GM20000 (cell line): ENCODE results near the gene EIF2A.
A peak's percentile ranks its signal among the peaks of the same experiment; 100 is the strongest.

Experiments used
- DNase-seq: peaks from one replicate; pipeline ENCODE4 v3.0.0; 2012; ENCODE audit warnings: low spot score
- TF ChIP-seq, protein P1 (sequence below): IDR thresholded peaks from 2 replicates; pipeline ENCODE4 v1.5.1; 2012; ENCODE audit warnings: mild to moderate bottlenecking, control low read depth; ENCODE audit errors: extremely low read depth, missing control alignments

Gene EIF2A

GRCh38 chr3:150557725-150558124 lies 11.1 kb downstream of the EIF2A start:
- no peak for DNase-seq
- TF ChIP-seq, protein P1, sequence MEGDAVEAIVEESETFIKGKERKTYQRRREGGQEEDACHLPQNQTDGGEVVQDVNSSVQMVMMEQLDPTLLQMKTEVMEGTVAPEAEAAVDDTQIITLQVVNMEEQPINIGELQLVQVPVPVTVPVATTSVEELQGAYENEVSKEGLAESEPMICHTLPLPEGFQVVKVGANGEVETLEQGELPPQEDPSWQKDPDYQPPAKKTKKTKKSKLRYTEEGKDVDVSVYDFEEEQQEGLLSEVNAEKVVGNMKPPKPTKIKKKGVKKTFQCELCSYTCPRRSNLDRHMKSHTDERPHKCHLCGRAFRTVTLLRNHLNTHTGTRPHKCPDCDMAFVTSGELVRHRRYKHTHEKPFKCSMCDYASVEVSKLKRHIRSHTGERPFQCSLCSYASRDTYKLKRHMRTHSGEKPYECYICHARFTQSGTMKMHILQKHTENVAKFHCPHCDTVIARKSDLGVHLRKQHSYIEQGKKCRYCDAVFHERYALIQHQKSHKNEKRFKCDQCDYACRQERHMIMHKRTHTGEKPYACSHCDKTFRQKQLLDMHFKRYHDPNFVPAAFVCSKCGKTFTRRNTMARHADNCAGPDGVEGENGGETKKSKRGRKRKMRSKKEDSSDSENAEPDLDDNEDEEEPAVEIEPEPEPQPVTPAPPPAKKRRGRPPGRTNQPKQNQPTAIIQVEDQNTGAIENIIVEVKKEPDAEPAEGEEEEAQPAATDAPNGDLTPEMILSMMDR: no peak

DNA sequence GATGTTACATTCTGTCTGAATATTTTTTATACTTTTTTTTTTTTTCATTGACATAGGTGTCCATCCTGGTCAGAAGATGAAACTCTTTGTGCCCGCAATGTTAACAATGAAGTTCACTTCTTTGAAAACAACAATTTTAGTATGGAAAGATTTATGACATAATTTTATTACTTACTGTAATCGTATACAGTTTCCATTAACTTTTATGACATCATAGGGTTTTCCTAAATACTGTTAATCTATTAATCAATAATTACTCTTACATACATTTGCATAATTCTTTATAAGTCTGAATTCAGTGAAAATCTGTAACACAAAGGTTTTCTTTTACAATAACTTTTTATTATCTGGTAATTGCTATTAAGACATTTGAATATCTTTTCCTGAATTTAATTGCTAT lies 17.7 kb downstream of the EIF2A start:
- DNase-seq: no peak
- TF ChIP-seq, protein P1: no peak

DNA sequence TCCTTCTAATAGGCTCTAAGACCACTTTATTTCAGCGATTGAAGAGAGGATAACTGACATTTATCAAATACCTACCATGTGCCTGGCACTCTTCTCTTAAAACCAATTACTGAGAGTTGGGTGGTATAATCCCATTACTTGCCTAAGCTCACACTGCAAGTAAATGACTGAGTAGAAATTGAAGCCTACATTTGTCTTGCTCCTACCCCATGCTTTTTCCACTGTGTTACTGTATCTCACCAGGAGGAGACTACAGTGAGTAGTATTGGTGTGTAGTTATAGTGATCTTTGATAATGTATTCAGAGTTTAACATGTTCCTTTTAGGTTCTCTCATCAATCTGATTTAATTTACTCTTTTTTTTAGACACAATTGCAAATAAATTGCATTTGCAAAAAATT lies 20.7 kb downstream of the EIF2A start:
- TF ChIP-seq, protein P1: no peak

GRCh38 chr3:150577855-150578254 lies 31.3 kb downstream of the EIF2A start:
- TF ChIP-seq, protein P1: no peak
- DNase-seq: no peak

More for the DNA sequence above, 20.7 kb downstream of the EIF2A start:
- DNase-seq: no peak

DNA sequence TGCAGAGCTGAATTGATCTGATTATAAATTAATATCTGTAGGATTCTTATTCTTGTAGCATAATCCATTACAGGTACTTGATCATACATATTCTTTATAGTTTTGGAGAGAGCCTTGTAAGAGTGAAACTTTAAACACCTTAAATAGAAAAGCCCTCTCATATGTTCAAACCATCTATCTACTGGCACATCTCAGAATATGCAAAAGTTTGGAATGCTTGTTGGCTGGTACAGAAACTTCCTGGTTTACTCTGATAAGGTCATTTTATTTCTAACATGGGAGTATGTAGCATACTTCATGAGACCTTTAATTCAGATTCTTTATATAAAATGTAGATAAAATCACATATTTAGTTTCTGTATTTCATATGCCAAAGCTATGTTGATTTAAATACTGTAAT lies 34.6 kb downstream of the EIF2A start:
- TF ChIP-seq, protein P1: no peak
- no peak for DNase-seq

- TF ChIP-seq, protein P1: no peak
- DNase-seq: peak; percentile 28
Observed at GRCh38 chr3:150582620-150583019, 36.0 kb downstream of the EIF2A start.

- TF ChIP-seq, protein P1: no peak
Observed at GRCh38 chr3:150583028-150583427, 36.4 kb downstream of the EIF2A start.

More at GRCh38 chr3:150583028-150583427, 36.4 kb downstream of the EIF2A start:
- DNase-seq: peak; percentile 51
